Measurements from ENCODE around the gene LOXL1.

LOXL1 gene

GRCh38 chr15:73946795-73947370 is 20.6 kb downstream of the LOXL1 start:
- no peaks in the 10 kb centered on the region for H3K9me3 ChIP-seq (ENCODE audit: severe bottlenecking)
- no peak overlapping the region for H3K4me3 ChIP-seq (ENCODE audit: severe bottlenecking)
- H3K27ac ChIP-seq (ENCODE audit: poor library complexity, severe bottlenecking): no peak overlapping the region
- no peak for TF ChIP-seq CTCF (IDR thresholded peaks at IDR 0.05; ENCODE audit: poor library complexity, severe bottlenecking)
- DNase-seq (ENCODE audit: low spot score) (peak; percentile 62), ATAC-seq (ENCODE audit: low read depth) (no peak)
- peaks cover 8% of the 10 kb centered on the region for H3K4me1 ChIP-seq (ENCODE audit: insufficient read depth, poor library complexity, severe bottlenecking)
- no peaks in the 10 kb centered on the region for H3K27me3 ChIP-seq (ENCODE audit: insufficient read depth, poor library complexity, severe bottlenecking)
- no peaks in the 10 kb centered on the region for H3K36me3 ChIP-seq (ENCODE audit: low read depth)

DNA sequence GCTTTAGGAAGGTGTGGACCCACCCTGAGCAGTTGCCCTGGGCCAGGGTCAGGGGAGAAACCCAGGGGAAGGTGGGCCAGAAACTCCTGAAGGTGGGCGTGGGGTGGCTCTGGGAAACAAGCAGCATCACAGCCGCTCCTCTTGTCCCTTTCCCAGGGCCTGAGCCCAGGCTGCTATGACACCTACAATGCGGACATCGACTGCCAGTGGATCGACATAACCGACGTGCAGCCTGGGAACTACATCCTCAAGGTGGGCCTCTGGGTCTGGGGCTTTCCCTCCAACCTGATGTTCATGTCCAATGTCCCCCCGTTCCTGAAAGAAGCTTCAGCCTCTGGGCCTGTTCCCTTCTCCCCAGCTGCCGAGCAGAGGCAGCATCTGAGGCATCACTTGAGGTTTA is 21.4 kb downstream of the LOXL1 start:
- peak; percentile 72 for DNase-seq (ENCODE audit: low spot score)
- Histone ChIP-seq H3K36me3 (ENCODE audit: low read depth) (no peaks in the 10 kb centered on the region), H3K4me1 (ENCODE audit: insufficient read depth, poor library complexity, severe bottlenecking) (peaks cover 4% of the 10 kb centered on the region), H3K4me3 (ENCODE audit: severe bottlenecking) (no peak overlapping the region), H3K27ac (ENCODE audit: poor library complexity, severe bottlenecking) (no peak overlapping the region), H3K9me3 (ENCODE audit: severe bottlenecking) (no peaks in the 10 kb centered on the region), H3K27me3 (ENCODE audit: insufficient read depth, poor library complexity, severe bottlenecking) (no peaks in the 10 kb centered on the region)
- TF ChIP-seq CTCF (IDR thresholded peaks at IDR 0.05; ENCODE audit: poor library complexity, severe bottlenecking): no peak
- no peak for ATAC-seq (ENCODE audit: low read depth)

- DNase-seq (ENCODE audit: low spot score) (no peak), ATAC-seq (ENCODE audit: low read depth) (no peak)
- TF ChIP-seq CTCF (IDR thresholded peaks at IDR 0.05; ENCODE audit: poor library complexity, severe bottlenecking): no peak
- peaks cover 4% of the 10 kb centered on the region for H3K4me1 ChIP-seq (ENCODE audit: insufficient read depth, poor library complexity, severe bottlenecking)
- H3K9me3 ChIP-seq (ENCODE audit: severe bottlenecking): no peaks in the 10 kb centered on the region
- no peak overlapping the region for H3K27ac ChIP-seq (ENCODE audit: poor library complexity, severe bottlenecking)
- no peak overlapping the region for H3K4me3 ChIP-seq (ENCODE audit: severe bottlenecking)
- no peaks in the 10 kb centered on the region for H3K27me3 ChIP-seq (ENCODE audit: insufficient read depth, poor library complexity, severe bottlenecking)
- H3K36me3 ChIP-seq (ENCODE audit: low read depth): no peaks in the 10 kb centered on the region
These were observed 22.1 kb downstream of the LOXL1 start for GRCh38 chr15:73948396-73948795.

- Histone ChIP-seq H3K36me3 (ENCODE audit: low read depth) (no peaks in the 10 kb centered on the region), H3K9me3 (ENCODE audit: severe bottlenecking) (no peaks in the 10 kb centered on the region), H3K4me1 (ENCODE audit: insufficient read depth, poor library complexity, severe bottlenecking) (peaks cover 4% of the 10 kb centered on the region), H3K27me3 (ENCODE audit: insufficient read depth, poor library complexity, severe bottlenecking) (no peaks in the 10 kb centered on the region), H3K4me3 (ENCODE audit: severe bottlenecking) (no peak overlapping the region), H3K27ac (ENCODE audit: poor library complexity, severe bottlenecking) (no peak overlapping the region)
- DNase-seq (ENCODE audit: low spot score) (no peak), ATAC-seq (ENCODE audit: low read depth) (no peak)
- no peak for TF ChIP-seq CTCF (IDR thresholded peaks at IDR 0.05; ENCODE audit: poor library complexity, severe bottlenecking)
These were observed 22.7 kb downstream of the LOXL1 start for GRCh38 chr15:73948982-73949381.

GRCh38 chr15:73949496-73949895 is 23.2 kb downstream of the LOXL1 start:
- H3K36me3 ChIP-seq (ENCODE audit: low read depth): no peaks in the 10 kb centered on the region
- ATAC-seq (ENCODE audit: low read depth) (no peak), DNase-seq (ENCODE audit: low spot score) (peak; percentile 53)
- TF ChIP-seq CTCF (IDR thresholded peaks at IDR 0.05; ENCODE audit: poor library complexity, severe bottlenecking): no peak
- no peaks in the 10 kb centered on the region for H3K9me3 ChIP-seq (ENCODE audit: severe bottlenecking)
- no peak overlapping the region for H3K4me3 ChIP-seq (ENCODE audit: severe bottlenecking)
- peaks cover 4% of the 10 kb centered on the region for H3K4me1 ChIP-seq (ENCODE audit: insufficient read depth, poor library complexity, severe bottlenecking)
- H3K27ac ChIP-seq (ENCODE audit: poor library complexity, severe bottlenecking): no peak overlapping the region
- no peaks in the 10 kb centered on the region for H3K27me3 ChIP-seq (ENCODE audit: insufficient read depth, poor library complexity, severe bottlenecking)

Data from RWPE2 (cell line).